SK-N-SH (cell line): ENCODE results near the gene THBD.

ENCODE experiments used
- CHD2 ChIP-seq: fragments of 150-350 bp; IDR thresholded peaks from 2 replicates; pipeline ENCODE4 v1.6.1; 2018; ENCODE audit warnings: low read length; ENCODE audit not compliant: partially characterized antibody
- EP300 ChIP-seq, 2 experiments: IDR thresholded peaks; 2 replicates each; pipeline versions ENCODE4 v1.4.0 to v1.6.1; 2012; ENCODE audit warnings: borderline replicate concordance in 1 of 2, low read depth in 1 of 2, low read length in 1 of 2
- GATA2 ChIP-seq: sonication (generic); formaldehyde crosslinking; IDR thresholded peaks from 2 replicates; pipeline ENCODE4 v1.5.0; 2020; ENCODE audit warnings: mild to moderate bottlenecking, missing genetic modification reagents
- NRF1 ChIP-seq: IDR thresholded peaks from 2 replicates; pipeline ENCODE4 v1.6.1; 2012; ENCODE audit warnings: low read depth, mild to moderate bottlenecking, low read length
- POLR2AphosphoS5 ChIP-seq: IDR thresholded peaks from 2 replicates; pipeline ENCODE4 v1.6.1; 2012; ENCODE audit warnings: low read depth, low read length
- RAD21 ChIP-seq: IDR thresholded peaks from 2 replicates; pipeline ENCODE4 v1.6.1; 2012; ENCODE audit warnings: mild to moderate bottlenecking, low read length
- TCF12 ChIP-seq: IDR thresholded peaks from 2 replicates; pipeline ENCODE4 v1.4.0; 2012
- TF ChIP-seq, protein P1 (sequence below): fragments of 200-600 bp; sonication (generic); IDR thresholded peaks from 2 replicates; pipeline ENCODE4 v1.6.1; 2017; ENCODE audit warnings: antibody characterized with exemption, mild to moderate bottlenecking, moderate library complexity
- TF ChIP-seq, protein P2 (sequence below): IDR thresholded peaks from 2 replicates; pipeline ENCODE4 v1.6.1; 2012; ENCODE audit warnings: mild to moderate bottlenecking, low read depth, low read length, moderate library complexity
- TF ChIP-seq, protein P3 (sequence below): IDR thresholded peaks from 2 replicates; pipeline ENCODE4 v1.4.0; 2012; ENCODE audit warnings: low read depth, borderline replicate concordance
- TF ChIP-seq, protein P4 (sequence below): IDR thresholded peaks from 2 replicates; pipeline ENCODE4 v1.4.0; 2012; ENCODE audit warnings: low read depth
- TF ChIP-seq, protein P5 (sequence below): IDR thresholded peaks from 2 replicates; pipeline ENCODE4 v1.4.0; 2012; ENCODE audit warnings: low read depth, borderline replicate concordance

DNA sequence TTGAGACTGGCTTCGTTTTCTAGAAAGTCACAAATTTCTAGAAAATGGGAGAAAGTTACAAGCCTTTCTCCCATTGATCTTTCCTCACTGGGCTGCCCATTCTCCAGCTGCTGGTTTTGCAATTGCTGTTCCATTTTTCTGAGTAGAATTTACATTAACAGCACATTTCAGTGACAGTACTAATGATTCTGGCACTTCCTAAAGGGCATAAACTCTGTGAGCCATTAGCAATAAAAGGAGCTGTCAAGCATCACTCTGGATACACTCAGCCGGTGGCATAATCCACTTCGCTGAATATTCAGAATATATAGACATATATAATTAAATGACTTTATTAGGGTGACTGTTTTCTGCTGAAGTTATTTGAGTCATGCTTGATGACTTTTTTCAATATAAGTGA lies 21.1 kb downstream of the THBD start:
- TF ChIP-seq, protein P1, sequence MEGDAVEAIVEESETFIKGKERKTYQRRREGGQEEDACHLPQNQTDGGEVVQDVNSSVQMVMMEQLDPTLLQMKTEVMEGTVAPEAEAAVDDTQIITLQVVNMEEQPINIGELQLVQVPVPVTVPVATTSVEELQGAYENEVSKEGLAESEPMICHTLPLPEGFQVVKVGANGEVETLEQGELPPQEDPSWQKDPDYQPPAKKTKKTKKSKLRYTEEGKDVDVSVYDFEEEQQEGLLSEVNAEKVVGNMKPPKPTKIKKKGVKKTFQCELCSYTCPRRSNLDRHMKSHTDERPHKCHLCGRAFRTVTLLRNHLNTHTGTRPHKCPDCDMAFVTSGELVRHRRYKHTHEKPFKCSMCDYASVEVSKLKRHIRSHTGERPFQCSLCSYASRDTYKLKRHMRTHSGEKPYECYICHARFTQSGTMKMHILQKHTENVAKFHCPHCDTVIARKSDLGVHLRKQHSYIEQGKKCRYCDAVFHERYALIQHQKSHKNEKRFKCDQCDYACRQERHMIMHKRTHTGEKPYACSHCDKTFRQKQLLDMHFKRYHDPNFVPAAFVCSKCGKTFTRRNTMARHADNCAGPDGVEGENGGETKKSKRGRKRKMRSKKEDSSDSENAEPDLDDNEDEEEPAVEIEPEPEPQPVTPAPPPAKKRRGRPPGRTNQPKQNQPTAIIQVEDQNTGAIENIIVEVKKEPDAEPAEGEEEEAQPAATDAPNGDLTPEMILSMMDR: no peak
- TF ChIP-seq EP300 (IDR thresholded peaks at IDR 0.05; ENCODE audit: borderline replicate concordance in 1 of 2, low read depth in 1 of 2, low read length in 1 of 2): no peak
- TF ChIP-seq, protein P2, sequence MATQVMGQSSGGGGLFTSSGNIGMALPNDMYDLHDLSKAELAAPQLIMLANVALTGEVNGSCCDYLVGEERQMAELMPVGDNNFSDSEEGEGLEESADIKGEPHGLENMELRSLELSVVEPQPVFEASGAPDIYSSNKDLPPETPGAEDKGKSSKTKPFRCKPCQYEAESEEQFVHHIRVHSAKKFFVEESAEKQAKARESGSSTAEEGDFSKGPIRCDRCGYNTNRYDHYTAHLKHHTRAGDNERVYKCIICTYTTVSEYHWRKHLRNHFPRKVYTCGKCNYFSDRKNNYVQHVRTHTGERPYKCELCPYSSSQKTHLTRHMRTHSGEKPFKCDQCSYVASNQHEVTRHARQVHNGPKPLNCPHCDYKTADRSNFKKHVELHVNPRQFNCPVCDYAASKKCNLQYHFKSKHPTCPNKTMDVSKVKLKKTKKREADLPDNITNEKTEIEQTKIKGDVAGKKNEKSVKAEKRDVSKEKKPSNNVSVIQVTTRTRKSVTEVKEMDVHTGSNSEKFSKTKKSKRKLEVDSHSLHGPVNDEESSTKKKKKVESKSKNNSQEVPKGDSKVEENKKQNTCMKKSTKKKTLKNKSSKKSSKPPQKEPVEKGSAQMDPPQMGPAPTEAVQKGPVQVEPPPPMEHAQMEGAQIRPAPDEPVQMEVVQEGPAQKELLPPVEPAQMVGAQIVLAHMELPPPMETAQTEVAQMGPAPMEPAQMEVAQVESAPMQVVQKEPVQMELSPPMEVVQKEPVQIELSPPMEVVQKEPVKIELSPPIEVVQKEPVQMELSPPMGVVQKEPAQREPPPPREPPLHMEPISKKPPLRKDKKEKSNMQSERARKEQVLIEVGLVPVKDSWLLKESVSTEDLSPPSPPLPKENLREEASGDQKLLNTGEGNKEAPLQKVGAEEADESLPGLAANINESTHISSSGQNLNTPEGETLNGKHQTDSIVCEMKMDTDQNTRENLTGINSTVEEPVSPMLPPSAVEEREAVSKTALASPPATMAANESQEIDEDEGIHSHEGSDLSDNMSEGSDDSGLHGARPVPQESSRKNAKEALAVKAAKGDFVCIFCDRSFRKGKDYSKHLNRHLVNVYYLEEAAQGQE: no peak
- no peak for TF ChIP-seq POLR2AphosphoS5
- TF ChIP-seq CHD2: no peak
- TF ChIP-seq, protein P3, sequence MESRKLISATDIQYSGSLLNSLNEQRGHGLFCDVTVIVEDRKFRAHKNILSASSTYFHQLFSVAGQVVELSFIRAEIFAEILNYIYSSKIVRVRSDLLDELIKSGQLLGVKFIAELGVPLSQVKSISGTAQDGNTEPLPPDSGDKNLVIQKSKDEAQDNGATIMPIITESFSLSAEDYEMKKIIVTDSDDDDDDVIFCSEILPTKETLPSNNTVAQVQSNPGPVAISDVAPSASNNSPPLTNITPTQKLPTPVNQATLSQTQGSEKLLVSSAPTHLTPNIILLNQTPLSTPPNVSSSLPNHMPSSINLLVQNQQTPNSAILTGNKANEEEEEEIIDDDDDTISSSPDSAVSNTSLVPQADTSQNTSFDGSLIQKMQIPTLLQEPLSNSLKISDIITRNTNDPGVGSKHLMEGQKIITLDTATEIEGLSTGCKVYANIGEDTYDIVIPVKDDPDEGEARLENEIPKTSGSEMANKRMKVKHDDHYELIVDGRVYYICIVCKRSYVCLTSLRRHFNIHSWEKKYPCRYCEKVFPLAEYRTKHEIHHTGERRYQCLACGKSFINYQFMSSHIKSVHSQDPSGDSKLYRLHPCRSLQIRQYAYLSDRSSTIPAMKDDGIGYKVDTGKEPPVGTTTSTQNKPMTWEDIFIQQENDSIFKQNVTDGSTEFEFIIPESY: no peak
- TF ChIP-seq, protein P4, sequence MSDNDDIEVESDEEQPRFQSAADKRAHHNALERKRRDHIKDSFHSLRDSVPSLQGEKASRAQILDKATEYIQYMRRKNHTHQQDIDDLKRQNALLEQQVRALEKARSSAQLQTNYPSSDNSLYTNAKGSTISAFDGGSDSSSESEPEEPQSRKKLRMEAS: no peak
- no peak for TF ChIP-seq NRF1
- TF ChIP-seq, protein P5, sequence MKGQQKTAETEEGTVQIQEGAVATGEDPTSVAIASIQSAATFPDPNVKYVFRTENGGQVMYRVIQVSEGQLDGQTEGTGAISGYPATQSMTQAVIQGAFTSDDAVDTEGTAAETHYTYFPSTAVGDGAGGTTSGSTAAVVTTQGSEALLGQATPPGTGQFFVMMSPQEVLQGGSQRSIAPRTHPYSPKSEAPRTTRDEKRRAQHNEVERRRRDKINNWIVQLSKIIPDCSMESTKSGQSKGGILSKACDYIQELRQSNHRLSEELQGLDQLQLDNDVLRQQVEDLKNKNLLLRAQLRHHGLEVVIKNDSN: no peak
- no peak for TF ChIP-seq RAD21
- TF ChIP-seq GATA2 (CRISPR knock-in tag): no peak
- no peak for TF ChIP-seq TCF12
